Melanocyte of skin (primary cell): ENCODE results near the gene GP5. TPM values are rescaled to one million over a fixed set of nuclear protein-coding genes. Genes with fewer than 3 reads are reported as not detected.

ENCODE experiments used
- total RNA-seq, 2 donors: library from RNA; depleted of rRNA; stranded (reverse); fragments of >200 nt; gene quantifications; 2 replicates each; pipeline ENCODE4 v1.2.3, GENCODE V29; 2012

Gene GP5
- under 1 TPM; under 0.01 to 0.33 TPM for total RNA-seq

GRCh38 chr3:194399166-194399565, at the start of gene GP5:
GP5 (minus strand) TSS chr3:194399266; CDS start chr3:194398282, 984 bp downstream.

DNA sequence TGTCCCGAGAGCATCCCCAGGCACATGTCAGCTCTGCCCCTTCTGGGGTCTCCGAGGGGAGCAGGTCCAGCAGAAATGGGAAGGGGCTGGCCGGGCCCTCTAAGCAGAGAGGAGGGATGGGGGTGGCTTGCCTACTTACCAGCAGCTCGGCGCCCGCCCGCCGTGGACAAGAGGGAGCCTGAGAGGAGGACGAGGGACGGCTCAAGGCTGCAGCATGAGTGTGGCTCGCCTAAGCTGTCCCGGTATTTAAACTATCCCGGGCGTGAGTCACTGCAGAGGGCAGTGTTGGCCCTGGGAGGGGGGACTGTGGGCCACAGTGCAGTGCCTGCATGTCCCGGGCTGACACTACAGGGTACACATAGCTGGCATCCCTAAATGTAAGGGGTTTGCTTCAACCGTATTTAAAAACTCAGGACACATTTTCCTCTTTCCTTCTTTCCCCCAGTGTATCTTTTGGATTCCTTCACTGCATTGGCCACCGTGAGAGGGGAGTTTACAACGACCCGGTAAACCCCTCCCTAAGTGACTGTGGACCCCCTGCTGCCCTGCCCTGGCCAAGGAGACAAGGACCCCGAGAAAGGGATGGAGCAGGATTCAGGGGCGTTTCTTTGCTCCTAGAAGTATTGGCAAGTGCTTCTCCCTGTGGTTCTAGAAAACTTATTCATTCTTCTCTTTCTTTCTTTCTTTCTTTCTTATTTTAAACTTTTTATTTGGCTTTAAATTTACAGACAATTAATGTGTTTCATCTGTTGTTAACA, 29.4 kb downstream of the GP5 start, which contains the start of gene LRRC15:
LRRC15 (minus strand) TSS at position 222 of the 758 bp plus-strand sequence. CDS start 8,700 bp downstream, outside the sequence.

DNA sequence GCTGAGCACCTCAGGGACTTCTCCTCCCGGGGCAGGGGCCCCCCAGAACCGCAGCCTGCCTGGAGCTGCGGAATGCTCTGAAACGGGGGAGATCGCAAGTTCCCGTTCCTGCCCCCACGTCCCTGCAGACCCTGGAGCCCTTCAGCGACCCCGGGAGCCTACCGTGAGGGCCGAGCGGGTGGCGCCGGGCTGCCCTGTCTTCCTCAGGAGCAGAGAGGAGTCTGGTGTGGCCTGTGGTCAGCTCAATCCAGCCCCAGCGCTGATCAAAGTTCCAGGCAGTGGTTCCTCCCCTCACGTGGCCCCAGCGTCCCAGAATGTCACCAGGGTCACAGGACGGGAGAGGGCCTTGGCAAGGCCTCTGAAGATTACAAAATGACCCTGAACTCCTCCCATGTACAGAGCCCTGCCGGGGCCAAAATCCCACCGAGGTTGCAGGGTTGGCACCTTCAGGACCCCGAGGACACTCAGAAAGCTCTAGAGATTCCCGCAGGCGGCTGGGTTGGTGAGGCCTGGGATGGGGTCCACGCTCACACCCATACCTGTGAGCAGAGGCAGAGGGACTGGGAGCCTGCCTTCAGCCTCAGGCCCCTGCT, 47.9 kb downstream of the GP5 start, which contains the start of gene CPN2:
CPN2 (minus strand) TSS at position 249 of the 593 bp plus-strand sequence. CDS start 8,626 bp downstream, outside the sequence.

Other genes with a start within 250 kb of the GP5 start
- gene CPN2, start 47.9 kb downstream of the GP5 start, total RNA-seq, result not detected
- under 1 TPM in 1 of 2 donors, not detected in 1; under 0.01 TPM for gene LRRC15, start 29.5 kb downstream of the GP5 start, total RNA-seq
- gene ATP13A3, start 87.7 kb upstream of the GP5 start, total RNA-seq, result 10 to 100 TPM; 71.9 to 89.6 TPM
- 1 to 10 TPM; 6.9 to 8.3 TPM for gene TMEM44, start 234.2 kb upstream of the GP5 start, total RNA-seq